ENCODE data around the gene PPP1R18.

- no peak for TF ChIP-seq CTCF (IDR thresholded peaks at IDR 0.05)
- TF ChIP-seq POLR2A (IDR thresholded peaks at IDR 0.05) = no peak
Observed at GRCh38 chr6:30676660-30677285, 9.7 kb downstream of the PPP1R18 start.
